Measurements from ENCODE around the gene GRIK4.

GRCh38 chr11:120649316-120649715, 137.8 kb downstream of the GRIK4 start:
- TF ChIP-seq, protein P1, sequence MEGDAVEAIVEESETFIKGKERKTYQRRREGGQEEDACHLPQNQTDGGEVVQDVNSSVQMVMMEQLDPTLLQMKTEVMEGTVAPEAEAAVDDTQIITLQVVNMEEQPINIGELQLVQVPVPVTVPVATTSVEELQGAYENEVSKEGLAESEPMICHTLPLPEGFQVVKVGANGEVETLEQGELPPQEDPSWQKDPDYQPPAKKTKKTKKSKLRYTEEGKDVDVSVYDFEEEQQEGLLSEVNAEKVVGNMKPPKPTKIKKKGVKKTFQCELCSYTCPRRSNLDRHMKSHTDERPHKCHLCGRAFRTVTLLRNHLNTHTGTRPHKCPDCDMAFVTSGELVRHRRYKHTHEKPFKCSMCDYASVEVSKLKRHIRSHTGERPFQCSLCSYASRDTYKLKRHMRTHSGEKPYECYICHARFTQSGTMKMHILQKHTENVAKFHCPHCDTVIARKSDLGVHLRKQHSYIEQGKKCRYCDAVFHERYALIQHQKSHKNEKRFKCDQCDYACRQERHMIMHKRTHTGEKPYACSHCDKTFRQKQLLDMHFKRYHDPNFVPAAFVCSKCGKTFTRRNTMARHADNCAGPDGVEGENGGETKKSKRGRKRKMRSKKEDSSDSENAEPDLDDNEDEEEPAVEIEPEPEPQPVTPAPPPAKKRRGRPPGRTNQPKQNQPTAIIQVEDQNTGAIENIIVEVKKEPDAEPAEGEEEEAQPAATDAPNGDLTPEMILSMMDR (conservative IDR thresholded peaks at IDR 0.05; ENCODE audit: low read depth, low read length) = no peak
- TF ChIP-seq EZH2 (IDR thresholded peaks at IDR 0.05; ENCODE audit: low read length, unreplicated experiment) = no peak
- TF ChIP-seq EZH2phosphoT487 (IDR thresholded peaks at IDR 0.05; ENCODE audit: borderline replicate concordance, low read length) = no peak

Measured in PC-3 (cell line).